IPS-18c (cell line): Measurements from ENCODE around the gene LYPD6.
"Not testable (repeated sequence)": the region's sequence is repeated elsewhere in the genome, so short reads cannot be mapped to it uniquely, and the experiment has no call there.

ENCODE experiments used
- H3K4me3 ChIP-seq: 2 replicates; pipeline ENCODE4 v1.7.0; 2013; ENCODE audit warnings: low read depth, mild to moderate bottlenecking, low read length, moderate library complexity; ENCODE audit not compliant: insufficient read depth
- H3K9me3 ChIP-seq: one replicate; pipeline ENCODE4 v1.6.1; 2013; ENCODE audit warnings: mild to moderate bottlenecking, low read length, moderate library complexity; ENCODE audit not compliant: control insufficient read depth, insufficient read depth

The LYPD6 gene

DNA sequence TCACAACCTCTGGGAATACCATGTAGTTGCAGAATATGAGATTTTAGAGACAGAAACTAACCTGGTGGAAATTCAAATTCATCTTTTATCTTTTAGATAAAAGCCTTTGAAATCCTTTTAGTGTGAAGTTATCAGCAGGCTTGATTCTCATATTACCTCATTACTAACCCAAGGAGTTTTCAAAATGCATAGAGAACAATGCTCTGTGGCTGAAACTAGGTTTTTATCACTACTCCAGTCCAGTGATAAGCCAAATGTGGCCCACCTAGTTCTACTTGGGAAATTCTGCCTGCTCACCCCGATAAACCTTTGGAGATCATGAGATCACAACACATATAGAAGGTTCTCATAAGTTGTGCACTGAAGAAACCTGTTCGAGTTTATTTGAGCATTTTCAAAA lies 135.5 kb downstream of the LYPD6 start:
- H3K9me3 ChIP-seq = no peaks in the 10 kb centered on the region
- H3K4me3 ChIP-seq = no peak overlapping the region

DNA sequence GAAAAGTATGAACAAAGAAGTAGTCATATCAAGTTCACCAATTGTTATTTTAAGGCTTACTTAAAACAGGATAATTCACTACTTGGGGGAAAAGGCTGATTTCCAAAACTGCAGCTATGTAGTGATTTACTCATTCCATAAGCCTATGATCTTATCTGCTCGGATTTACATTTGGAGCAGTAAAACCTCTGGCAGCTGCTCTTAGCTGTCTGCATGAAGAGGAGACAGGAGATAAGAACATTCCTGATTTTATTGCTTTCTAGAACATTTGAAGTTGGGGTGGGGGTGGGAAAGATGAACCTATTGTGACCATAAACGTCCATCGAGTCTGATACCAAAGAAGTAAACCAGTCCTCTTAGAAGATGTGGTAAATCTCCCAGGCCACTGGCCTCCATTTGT lies 136.2 kb downstream of the LYPD6 start:
- no peaks in the 10 kb centered on the region for H3K9me3 ChIP-seq
- no peak overlapping the region for H3K4me3 ChIP-seq

DNA sequence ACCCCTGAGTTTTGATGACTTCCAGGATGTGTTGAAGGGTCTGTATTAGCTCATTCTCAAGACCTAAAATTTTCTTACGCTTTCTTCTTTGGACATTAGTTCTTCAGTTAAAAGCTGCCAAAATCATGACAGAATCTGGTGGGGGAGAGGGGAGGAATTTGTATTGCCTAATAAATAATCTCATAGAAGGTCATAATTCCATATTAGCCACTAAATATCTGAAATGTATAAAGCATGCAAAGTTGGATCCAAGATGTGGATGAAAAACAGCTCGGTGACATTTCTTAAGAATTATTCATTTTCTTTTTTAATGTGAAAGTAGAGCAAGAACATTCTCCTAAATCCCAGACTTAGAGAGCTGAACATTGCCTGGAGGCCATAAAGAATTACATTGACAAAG lies 137.0 kb downstream of the LYPD6 start:
- no peaks in the 10 kb centered on the region for H3K9me3 ChIP-seq
- H3K4me3 ChIP-seq = no peak overlapping the region

DNA sequence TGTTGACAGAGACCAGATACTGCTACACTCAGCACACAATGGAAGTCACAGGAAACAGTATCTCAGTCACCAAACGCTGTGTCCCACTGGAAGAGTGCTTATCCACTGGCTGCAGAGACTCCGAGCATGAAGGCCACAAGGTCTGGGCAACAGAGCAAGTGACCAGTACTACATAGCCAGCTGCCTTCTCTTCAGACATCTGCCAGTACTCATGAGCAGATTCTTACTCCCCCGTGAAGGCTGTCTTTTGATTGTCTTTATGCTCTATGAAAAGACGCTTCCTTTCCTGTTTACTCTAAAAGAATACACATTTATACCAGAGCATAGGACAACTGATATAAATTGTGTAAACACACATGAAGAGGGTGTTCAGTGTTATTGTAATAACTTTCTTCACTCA lies 138.2 kb downstream of the LYPD6 start:
- H3K9me3 ChIP-seq = no peaks in the 10 kb centered on the region
- no peak overlapping the region for H3K4me3 ChIP-seq

DNA sequence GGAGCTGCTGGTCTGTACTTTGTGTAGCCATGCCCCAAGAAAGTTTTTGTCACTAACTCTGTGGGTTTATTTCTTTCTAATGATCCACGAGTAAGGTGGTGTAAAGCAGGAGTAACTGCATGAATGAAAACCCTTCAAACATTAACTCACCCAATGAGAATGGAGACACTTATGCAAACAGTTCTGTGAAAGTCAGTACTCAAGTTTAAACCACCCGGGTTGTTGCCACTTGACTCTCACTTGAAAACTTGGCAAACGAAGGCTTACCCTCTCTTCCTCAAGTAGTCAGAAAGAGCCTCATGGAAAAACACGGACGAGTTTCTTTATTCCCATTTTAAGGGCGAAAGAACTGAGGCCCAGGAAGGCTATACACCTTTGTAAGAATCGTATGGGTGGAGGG lies 139.7 kb downstream of the LYPD6 start:
- no peaks in the 10 kb centered on the region for H3K9me3 ChIP-seq
- H3K4me3 ChIP-seq = no peak overlapping the region

DNA sequence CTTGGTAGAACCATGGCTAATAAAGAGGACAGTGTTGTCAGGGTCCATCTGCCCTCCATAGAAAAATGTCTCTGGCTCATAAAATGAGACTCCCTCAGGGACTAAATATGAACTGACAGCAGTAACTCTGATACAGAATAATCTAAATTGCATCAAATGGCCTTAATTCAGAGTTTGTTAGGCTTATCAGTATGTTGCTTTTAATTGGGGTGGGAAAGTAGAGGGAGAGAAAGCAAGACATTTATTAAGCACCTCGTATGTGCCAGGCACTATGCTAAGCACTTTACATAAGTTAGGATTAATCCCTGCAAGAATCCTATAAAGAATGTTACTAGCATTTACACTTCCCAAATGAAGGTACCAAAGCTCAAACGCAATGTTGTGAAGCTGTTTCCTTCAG lies 142.0 kb downstream of the LYPD6 start:
- Histone ChIP-seq H3K9me3 (no peaks in the 10 kb centered on the region), H3K4me3 (no peak overlapping the region)

DNA sequence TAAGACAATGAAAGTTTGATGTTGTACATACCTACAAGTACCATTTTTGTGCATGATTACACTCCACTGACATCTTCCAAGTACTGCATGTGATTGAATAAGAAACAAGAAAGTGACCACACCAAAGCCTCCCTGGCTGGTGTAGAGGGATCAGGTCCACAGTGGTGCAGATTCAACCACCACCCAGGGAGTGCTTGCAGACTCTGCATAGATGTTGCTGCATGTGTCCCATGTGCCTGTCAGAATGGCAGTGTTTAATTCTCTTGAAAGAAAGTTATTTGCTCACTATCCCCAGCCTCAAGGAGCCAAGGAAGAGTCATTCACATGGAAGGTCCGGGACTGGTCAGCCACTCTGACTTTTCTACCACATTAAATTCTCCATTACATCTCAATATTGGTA lies 142.7 kb downstream of the LYPD6 start:
- Histone ChIP-seq H3K9me3 (no peaks in the 10 kb centered on the region), H3K4me3 (no peak overlapping the region)

DNA sequence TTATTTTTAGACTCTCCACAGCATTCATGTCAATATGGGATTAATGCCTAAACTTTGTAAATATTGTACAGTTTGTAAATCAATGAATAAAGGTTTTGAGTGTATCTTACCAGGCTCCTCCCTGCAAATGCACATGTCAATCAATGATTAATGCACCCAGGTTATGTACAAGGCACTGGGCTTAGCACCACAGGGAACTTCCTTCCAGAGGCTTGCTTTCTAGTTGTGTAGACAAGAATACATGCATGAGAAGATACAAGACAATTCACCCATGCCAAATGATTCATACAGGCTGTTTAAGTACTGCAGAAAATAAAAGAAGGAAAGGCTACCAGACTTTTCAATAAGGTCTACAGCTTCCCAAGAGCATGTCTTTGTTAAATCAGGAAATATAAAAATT lies 143.1 kb downstream of the LYPD6 start:
- H3K4me3 ChIP-seq = no peak overlapping the region
- no peaks in the 10 kb centered on the region for H3K9me3 ChIP-seq

DNA sequence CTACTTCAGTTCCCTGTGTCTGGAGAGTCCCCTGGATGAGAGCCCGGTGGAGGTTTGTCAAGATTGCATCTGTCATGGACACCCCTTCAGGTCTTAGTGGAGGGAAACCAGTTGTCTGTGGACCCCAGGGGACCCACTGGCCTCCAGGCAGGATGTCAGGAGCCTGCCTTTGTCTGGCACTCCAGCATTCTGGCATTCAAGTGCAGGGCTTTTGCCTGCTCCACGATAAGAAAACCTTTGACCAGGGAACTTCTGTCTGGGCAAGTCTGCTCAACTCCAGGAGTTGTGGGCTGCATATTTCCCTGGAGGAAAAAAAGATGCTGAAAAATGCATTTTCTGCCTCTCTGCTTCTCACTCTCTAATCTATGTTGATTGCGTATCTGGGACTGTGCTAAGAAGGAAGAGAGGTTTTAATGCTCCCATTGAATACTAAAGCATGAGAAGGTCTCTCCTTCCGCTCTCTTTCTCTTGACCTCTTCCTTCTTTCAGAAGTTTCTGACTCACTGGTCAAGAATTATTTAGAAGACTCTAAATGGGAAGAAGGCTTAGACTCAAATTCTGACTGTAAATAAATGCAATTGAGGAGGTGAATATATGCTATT lies 152.7 kb downstream of the LYPD6 start:
- no peak overlapping the region for H3K4me3 ChIP-seq

DNA sequence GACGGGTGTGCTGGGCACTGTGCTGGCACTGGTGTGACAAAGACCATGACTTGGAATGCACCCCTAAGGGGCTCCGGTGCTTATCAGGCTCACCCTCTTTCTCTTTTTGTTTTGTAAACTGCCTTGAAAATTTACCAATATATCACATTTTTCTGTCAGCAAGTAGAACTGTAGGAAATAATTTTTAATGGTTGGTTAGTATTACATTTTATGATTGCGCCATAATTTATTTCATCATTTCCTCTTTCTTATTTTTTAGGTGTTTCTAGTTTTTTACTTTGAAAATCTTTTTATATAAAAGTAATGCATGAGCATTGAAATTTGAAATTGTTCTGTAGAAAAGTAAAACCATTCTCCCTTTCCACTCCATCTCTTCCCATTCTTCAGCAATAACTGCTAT lies 156.3 kb downstream of the LYPD6 start:
- no peak overlapping the region for H3K4me3 ChIP-seq
- H3K9me3 ChIP-seq = no peaks in the 10 kb centered on the region

More for the DNA sequence above, 152.7 kb downstream of the LYPD6 start:
- no peaks in the 10 kb centered on the region for H3K9me3 ChIP-seq

DNA sequence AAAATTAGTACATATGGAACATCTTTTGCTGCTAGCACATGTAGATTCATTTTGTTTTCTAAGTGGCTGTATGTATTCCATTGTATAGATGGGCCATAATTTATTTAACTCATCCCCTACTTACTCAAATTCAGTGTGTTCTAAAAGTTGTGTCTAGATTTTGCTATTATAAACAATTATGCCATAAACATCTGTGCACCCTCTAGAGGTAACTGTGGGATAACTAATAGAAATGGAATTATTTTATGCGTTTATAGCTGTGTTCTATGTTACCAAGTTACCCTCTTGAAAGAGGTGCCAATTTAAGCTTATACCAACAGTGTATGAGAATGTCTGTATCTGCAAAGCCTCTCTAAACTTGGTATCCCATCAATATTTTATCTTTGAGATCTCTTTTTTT lies 156.8 kb downstream of the LYPD6 start:
- no peaks in the 10 kb centered on the region for H3K9me3 ChIP-seq
- no peak overlapping the region for H3K4me3 ChIP-seq

DNA sequence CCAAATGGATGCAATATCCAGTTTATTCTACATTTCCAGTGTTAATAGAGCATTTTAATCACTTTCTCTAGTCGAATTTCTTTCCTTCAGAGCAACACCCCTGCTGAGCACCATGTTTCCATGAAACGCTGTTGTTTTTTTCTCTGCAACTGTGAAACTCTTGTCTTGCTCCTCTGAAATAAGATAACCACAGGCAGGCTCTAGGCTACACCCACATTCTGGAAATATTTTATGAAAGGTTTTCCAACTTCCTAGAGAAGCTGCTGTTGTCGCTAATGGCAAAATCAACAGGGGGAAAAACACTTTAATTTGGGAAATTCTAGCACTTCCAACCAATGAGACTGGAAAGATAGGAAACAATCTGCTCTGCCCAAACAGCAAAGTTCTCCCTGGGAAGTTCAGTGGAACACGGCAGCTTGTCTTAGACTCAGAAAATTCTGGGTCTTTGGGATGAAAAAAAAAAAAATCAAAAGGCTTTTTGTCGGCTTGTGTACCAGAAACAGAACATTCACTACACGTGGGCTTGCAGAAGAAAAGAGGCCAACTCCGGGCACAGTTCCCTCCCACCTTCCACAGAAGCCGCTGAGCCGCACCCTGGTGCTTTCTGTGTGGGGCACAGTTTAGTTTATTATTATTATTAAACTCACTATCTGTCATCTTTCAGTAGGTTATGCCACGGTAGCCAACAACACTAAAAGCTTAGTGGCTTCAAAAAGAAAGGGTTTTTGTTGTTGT lies 158.5 kb downstream of the LYPD6 start:
- H3K4me3 ChIP-seq = no peak overlapping the region
- H3K9me3 ChIP-seq = no peaks in the 10 kb centered on the region

DNA sequence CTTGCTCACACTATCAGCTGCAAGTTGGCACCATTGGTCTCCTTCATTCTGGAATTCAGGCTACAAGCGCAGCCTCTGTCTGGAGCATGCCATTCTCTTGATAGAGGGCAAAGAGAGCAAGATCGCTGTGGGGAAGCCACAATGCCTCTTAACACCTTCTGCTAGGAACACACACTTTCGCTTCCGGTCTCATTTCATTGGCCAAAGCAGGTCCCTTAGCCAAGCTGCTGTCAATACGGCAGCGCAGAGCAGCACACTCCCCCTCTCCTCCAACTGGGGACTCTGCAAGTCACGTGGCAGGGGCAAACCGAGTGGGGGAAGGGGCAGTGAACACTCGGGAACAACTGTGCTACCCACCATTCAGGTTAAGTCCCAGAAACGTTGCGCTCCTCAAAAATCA lies 159.1 kb downstream of the LYPD6 start:
- Histone ChIP-seq H3K4me3 (no peak overlapping the region), H3K9me3 (no peaks in the 10 kb centered on the region)

DNA sequence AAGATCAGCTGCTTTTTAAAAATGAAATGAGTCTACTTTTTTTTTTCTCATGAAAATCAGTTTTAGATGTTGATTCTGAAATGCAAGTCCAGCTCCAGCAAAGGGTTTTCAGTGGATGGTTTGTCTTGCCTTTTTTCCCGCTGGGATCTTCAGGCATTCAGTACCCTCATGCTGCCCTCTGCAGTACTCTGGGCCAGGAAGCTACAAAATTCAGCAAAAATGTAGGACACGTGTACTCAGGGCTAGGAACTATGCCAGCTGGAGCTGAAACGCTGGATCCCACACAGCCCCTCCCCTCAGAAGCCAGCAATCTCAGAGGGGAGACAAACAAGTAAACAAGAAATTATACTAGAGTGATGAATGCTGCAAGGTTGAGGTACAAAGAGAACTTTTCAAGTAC lies 159.9 kb downstream of the LYPD6 start:
- no peak overlapping the region for H3K4me3 ChIP-seq
- no peaks in the 10 kb centered on the region for H3K9me3 ChIP-seq

DNA sequence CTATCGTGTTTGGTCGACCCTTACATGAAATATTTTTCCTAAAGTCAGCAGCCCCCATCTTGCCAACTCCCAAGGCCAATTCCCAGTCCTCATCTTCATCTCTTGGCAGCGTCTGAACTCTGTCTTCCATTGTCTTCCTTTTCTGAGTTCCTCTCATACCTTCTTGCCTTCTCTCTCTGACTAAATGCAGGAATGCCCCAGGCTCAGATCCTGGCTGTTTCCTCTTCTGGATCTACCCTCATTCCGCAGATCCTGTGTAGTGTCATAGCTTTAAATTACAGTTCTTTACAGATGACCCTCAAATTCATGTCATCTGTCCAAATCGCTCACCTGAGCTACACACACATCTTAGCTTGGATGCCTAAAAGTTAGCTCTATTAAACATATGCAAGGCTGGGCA lies 162.5 kb downstream of the LYPD6 start:
- Histone ChIP-seq H3K9me3 (no peaks in the 10 kb centered on the region), H3K4me3 (no peak overlapping the region)

DNA sequence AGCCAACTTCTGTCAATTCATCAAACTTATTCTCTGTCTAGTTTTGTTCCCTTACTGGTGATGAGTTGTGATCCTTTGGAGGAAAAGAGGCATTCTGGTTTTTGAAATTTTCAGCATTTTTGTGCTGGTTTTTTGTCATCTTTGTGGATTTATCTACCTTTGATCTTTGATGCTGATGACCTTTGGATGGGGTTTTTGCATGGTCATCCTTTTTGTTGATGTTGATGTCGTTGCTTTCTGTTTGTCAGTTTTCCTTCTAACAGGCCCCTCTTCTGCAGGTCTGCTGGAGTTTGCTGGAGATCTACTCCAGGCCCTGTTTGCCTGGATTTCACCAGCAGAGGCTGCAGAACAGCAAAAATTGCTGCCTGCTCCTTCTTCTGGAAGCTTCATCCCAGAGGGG lies 168.8 kb downstream of the LYPD6 start:
- H3K4me3 ChIP-seq, H3K9me3 ChIP-seq: not testable (repeated sequence)

DNA sequence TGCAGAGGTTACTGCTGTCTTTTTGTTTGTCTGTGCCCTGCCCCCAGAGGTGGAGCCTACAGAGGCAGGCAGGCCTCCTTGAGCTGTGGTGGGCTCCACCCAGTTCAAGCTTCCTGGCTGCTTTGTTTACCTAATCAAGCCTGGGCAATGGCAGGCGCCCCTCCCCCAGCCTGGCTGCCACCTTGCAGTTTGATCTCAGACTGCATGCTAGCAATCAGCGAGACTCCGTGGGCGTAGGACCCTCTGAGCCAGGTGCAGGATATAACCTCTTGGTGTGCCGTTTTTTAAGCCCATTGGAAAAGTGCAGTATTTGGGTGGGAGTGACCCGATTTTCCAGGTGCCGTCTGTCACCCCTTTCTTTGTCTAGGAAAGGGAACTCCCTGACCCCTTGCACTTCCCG lies 176.4 kb downstream of the LYPD6 start:
- H3K9me3 ChIP-seq, H3K4me3 ChIP-seq: not testable (repeated sequence)

DNA sequence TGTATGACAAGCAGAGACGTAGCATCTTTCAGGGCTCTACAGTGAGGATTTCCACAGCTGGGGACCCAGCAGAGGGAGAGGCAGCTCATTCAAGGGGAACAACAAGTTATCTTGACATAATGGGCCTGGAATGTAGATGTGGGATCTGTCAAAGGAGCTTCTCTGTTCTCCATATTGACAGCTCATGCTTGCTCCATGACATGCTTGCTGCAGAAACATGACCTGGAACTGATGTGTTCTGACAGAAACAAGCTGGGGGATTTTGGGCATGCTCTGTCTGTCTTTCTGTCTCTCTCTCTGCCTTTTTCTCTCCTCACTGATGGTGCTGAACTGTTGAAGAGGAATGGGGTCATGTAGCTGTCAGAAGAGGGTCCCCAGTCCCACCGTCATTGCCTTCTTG lies 177.6 kb downstream of the LYPD6 start:
- H3K9me3 ChIP-seq = no peaks in the 10 kb centered on the region
- no peak overlapping the region for H3K4me3 ChIP-seq

DNA sequence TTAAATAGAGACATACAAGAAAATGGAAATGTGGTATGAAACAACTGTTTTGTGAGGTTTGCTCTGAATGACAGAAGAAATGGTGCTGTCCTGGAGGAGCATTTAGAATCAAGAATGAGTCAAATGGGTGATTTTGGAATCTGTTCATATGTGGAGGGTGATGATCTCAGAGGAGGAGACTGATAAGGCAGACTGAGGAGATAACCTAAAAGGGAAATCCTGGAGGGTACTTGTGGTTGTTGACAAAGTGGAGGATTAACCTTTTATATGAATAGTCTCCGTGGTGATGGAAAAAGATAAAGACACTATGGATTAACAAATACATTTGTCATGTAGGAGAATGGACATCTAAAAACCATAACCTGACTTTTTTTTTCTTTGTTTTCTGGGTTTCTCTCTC lies 183.1 kb downstream of the LYPD6 start:
- Histone ChIP-seq H3K4me3 (no peak overlapping the region), H3K9me3 (no peaks in the 10 kb centered on the region)
